K562 (cell line): ENCODE data around the gene GATA6. TPM values are rescaled to one million over a fixed set of nuclear protein-coding genes. Genes with fewer than 3 reads are reported as not detected.

ENCODE experiments used
- AFF4 ChIP-seq: sonication (generic); formaldehyde crosslinking; IDR thresholded peaks from 2 replicates; pipeline ENCODE4 v1.8.0; 2023; ENCODE audit warnings: mild to moderate bottlenecking, missing genetic modification reagents
- EGR1 ChIP-seq: fragments of 450-650 bp; conservative IDR thresholded peaks from 2 replicates; pipeline ENCODE4 v1.6.1; 2017; ENCODE audit warnings: mild to moderate bottlenecking
- FOXP4 ChIP-seq: sonication (generic); formaldehyde crosslinking; IDR thresholded peaks from 2 replicates; pipeline ENCODE4 v1.8.0; 2022; ENCODE audit warnings: mild to moderate bottlenecking, missing genetic modification reagents, borderline replicate concordance
- HMGN3 ChIP-seq: IDR thresholded peaks from 2 replicates; pipeline ENCODE4 v1.6.1; 2011; ENCODE audit warnings: borderline replicate concordance, low read depth, mild to moderate bottlenecking, mixed read lengths, low read length; ENCODE audit not compliant: insufficient read length; ENCODE audit errors: extremely low read depth
- HNRNPLL ChIP-seq: fragments of 200-400 bp; formaldehyde crosslinking; IDR thresholded peaks from 2 replicates; pipeline ENCODE4 v1.6.1; 2017; ENCODE audit warnings: low read length, low read depth, mild to moderate bottlenecking; ENCODE audit not compliant: poor library complexity, severe bottlenecking
- MTF1 ChIP-seq: fragments of 250-450 bp; sonication (Bioruptor Pico); IDR thresholded peaks from 2 replicates; pipeline ENCODE4 v1.9.0; 2021; ENCODE audit warnings: moderate library complexity, mild to moderate bottlenecking, inconsistent platforms, borderline replicate concordance
- SNRNP70 ChIP-seq: fragments of 200-400 bp; formaldehyde crosslinking; optimal IDR thresholded peaks from 2 replicates; pipeline ENCODE3; 2017; ENCODE audit warnings: low read depth, low read length
- polyA plus RNA-seq, 8 experiments: library from polyadenylated mRNA; depleted of rRNA in 4 of 8; stranded (reverse) in 5 of 8; unstranded in 3 of 8; fragments of >200 nt; fragmentation: Nextera tagmentation in 2 of 8; fragmentation: Illumina TruSeq in 1 of 8; extraction: Ambion mirVana in 2 of 8; extraction: Trizol in 1 of 8; gene quantifications; 2 replicates each; pipeline versions ENCODE4 v1.2.1 to v1.2.3, GENCODE V29; 2011 to 2014; ENCODE audit warnings: inconsistent platforms in 1 of 8, missing spikeins in 1 of 8
- total RNA-seq, 7 experiments: library from RNA; depleted of rRNA in 6 of 7; stranded (reverse); fragments of >200 nt in 6 of 7; fragmentation: Illumina TruSeq in 2 of 7; extraction: Trizol in 2 of 7; gene quantifications; 2 replicates each; pipeline versions ENCODE4 v1.2.1 to v1.2.3, GENCODE V29; 2011 to 2021; ENCODE audit warnings: low replicate concordance in 1 of 7

The GATA6 gene
- total and polyA plus RNA-seq, 9 of the 15 experiments (the other 6 are each of a cell fraction or from before 2014, with no cell fraction given), result 0.01 to 0.24 (median 0.16) TPM; not detected in 5

DNA sequence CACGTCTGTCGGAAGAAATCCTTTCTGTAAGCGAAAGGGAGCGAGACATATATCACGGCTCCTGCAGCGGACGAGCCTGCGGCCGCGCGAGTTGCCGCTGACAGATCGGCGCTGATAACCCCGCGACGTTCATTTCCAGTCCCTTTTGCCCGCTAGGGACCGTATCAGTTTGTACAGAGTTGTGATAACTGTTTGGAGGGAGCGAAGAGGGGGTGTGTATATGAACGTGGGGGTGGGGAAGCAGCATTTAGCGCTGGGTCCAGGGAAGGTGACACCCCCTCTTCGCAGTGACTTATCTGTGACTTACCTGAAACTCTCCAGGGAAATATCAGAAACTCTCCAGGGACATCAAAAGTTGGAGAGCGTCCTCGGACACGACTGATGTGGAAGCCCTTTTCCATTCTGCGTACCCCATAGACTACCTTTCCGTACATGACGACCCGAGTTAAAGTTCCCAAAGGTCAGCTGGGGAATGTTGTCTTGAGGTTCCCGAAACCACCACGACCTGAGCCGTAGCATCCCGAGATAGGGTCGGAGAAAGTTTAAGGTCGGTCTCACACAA, 948 bp upstream of the GATA6 start (continued):
- TF ChIP-seq AFF4 (CRISPR knock-in tag) (no peak), MTF1 (CRISPR knock-in tag) (no peak), HMGN3 (peak; percentile 33), SNRNP70 (no peak), HNRNPLL (peak; percentile 16), FOXP4 (no peak), EGR1 (no peak)
